KMS-11 (cell line): ENCODE data around the gene B3GNT5.
A peak's percentile ranks its signal among the peaks of the same experiment; 100 is the strongest.

Source experiments
- H2AFZ ChIP-seq: fragments of 200-600 bp; sonication (generic); 2 replicates; pipeline ENCODE4 v1.6.1; 2016; ENCODE audit warnings: antibody characterized with exemption, mixed run types, low read depth
- H3K27ac ChIP-seq: fragments of 200-600 bp; sonication (generic); 2 replicates; pipeline ENCODE4 v1.6.1; 2016; ENCODE audit warnings: mild to moderate bottlenecking, mixed run types
- H3K27me3 ChIP-seq: fragments of 200-600 bp; sonication (generic); 2 replicates; pipeline ENCODE4 v1.6.1; 2017; ENCODE audit warnings: mild to moderate bottlenecking, low read depth, mixed run types, moderate library complexity; ENCODE audit not compliant: insufficient read depth
- H3K36me3 ChIP-seq: fragments of 200-600 bp; sonication (generic); 2 replicates; pipeline ENCODE4 v1.6.1; 2017; ENCODE audit warnings: mild to moderate bottlenecking, mixed run types; ENCODE audit not compliant: insufficient read depth
- H3K4me1 ChIP-seq: fragments of 200-600 bp; sonication (generic); 2 replicates; pipeline ENCODE4 v1.6.1; 2016; ENCODE audit warnings: mild to moderate bottlenecking, low read depth, mixed run types; ENCODE audit not compliant: poor library complexity, severe bottlenecking
- H3K4me2 ChIP-seq: fragments of 200-600 bp; sonication (generic); 2 replicates; pipeline ENCODE4 v1.7.0; 2016; ENCODE audit warnings: mild to moderate bottlenecking, mixed run types
- H3K4me3 ChIP-seq: fragments of 200-600 bp; sonication (generic); IDR thresholded peaks from 2 replicates; pipeline ENCODE4 v1.6.1; 2017; ENCODE audit warnings: low read depth, low read length, mixed read lengths; ENCODE audit not compliant: insufficient read depth
- H3K79me2 ChIP-seq: fragments of 200-600 bp; sonication (generic); 2 replicates; pipeline ENCODE4 v1.6.1; 2016; ENCODE audit warnings: low read depth, mixed run types; ENCODE audit not compliant: insufficient read depth
- H3K9ac ChIP-seq: fragments of 200-600 bp; sonication (generic); 2 replicates; pipeline ENCODE4 v1.6.1; 2016; ENCODE audit warnings: mild to moderate bottlenecking, mixed run types
- H4K20me1 ChIP-seq: fragments of 200-600 bp; sonication (generic); 2 replicates; pipeline ENCODE4 v1.6.1; 2016; ENCODE audit warnings: mild to moderate bottlenecking, mixed run types; ENCODE audit not compliant: insufficient read depth
- TF ChIP-seq, protein P1 (sequence below): fragments of 200-600 bp; sonication (generic); conservative IDR thresholded peaks from 2 replicates; pipeline ENCODE4 v1.6.1; 2017; ENCODE audit warnings: low read depth, mild to moderate bottlenecking, antibody characterized with exemption, low read length, moderate library complexity, mixed read lengths

The B3GNT5 gene

DNA sequence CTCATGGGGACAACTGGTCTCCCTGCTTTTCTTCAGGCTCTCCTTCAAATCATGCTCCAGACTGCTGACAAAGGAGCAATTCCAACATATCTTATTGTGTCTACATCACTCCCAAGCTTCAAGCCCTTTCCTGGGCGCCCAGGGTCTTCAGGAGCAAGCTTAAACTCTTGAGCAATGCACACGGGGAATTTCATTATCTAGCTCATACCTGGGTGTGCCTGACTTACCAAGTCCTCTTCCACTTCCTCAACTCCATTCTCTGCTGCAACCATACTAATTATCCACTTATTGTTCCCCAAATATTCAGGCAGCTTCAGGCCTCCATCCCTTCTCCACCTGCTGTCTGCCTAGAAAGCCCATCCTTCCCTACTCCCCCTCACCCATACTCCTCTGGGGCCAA lies 50.6 kb downstream of the B3GNT5 start:
- Histone ChIP-seq H3K4me2 (no peak overlapping the region), H4K20me1 (no peaks in the 10 kb centered on the region), H3K9ac (no peak overlapping the region), H2AFZ (no peak overlapping the region), H3K4me3 (no peak overlapping the region), H3K4me1 (peaks cover 39% of the 10 kb centered on the region), H3K27ac (no peak overlapping the region), H3K27me3 (no peaks in the 10 kb centered on the region), H3K36me3 (no peaks in the 10 kb centered on the region), H3K79me2 (no peaks in the 10 kb centered on the region)
- TF ChIP-seq, protein P1, sequence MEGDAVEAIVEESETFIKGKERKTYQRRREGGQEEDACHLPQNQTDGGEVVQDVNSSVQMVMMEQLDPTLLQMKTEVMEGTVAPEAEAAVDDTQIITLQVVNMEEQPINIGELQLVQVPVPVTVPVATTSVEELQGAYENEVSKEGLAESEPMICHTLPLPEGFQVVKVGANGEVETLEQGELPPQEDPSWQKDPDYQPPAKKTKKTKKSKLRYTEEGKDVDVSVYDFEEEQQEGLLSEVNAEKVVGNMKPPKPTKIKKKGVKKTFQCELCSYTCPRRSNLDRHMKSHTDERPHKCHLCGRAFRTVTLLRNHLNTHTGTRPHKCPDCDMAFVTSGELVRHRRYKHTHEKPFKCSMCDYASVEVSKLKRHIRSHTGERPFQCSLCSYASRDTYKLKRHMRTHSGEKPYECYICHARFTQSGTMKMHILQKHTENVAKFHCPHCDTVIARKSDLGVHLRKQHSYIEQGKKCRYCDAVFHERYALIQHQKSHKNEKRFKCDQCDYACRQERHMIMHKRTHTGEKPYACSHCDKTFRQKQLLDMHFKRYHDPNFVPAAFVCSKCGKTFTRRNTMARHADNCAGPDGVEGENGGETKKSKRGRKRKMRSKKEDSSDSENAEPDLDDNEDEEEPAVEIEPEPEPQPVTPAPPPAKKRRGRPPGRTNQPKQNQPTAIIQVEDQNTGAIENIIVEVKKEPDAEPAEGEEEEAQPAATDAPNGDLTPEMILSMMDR = no peak

DNA sequence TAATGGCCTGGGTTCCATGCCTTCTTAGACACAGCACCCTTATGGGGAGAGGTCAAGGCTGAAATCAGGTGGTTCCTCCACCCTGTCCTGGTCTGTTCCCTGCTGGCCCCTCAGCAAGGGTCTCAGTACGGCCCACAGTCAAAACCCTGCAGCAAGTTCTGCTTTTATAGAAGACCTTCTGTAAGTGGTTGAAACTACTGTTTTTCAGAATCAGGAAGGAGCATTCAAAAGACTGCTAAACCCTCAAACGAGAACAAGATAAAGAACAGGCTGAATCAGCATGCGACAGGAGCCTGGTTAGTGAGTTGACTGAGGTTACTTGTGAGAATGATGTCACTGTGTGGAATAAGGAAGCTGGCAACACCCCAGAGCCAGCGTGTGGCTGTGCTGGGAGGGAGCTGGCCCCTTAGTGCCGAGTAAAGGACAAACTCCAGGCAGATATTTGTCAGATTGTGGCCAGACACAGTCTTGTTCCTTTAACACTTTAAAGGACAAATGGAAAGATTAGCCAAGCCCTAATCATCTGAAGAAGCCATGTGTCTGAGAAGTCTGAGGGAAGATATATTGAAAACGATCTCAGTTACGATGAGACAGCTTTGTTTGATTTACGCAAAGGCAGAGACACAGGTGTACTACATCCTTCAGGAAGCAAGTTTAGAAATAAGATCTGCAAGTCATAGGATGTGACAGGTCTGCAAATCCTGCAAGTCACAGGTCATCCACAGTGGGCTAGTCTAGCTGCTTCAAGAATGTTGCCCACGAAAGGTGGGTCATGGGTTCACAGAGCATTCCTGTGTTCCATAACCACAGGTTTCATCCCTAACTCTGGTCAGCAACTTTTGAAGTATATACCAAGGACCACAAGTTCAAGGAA lies 54.0 kb downstream of the B3GNT5 start:
- TF ChIP-seq, protein P1 = no peak
- Histone ChIP-seq H3K4me1 (peaks cover 55% of the 10 kb centered on the region), H3K27ac (peak overlapping the region; percentile 90), H3K36me3 (no peaks in the 10 kb centered on the region), H3K4me3 (peak overlapping the region; percentile 84), H3K9ac (peak overlapping the region; percentile 77), H2AFZ (peak overlapping the region; percentile 87), H3K27me3 (no peaks in the 10 kb centered on the region), H3K79me2 (no peaks in the 10 kb centered on the region), H3K4me2 (peak overlapping the region; percentile 82), H4K20me1 (no peaks in the 10 kb centered on the region)

DNA sequence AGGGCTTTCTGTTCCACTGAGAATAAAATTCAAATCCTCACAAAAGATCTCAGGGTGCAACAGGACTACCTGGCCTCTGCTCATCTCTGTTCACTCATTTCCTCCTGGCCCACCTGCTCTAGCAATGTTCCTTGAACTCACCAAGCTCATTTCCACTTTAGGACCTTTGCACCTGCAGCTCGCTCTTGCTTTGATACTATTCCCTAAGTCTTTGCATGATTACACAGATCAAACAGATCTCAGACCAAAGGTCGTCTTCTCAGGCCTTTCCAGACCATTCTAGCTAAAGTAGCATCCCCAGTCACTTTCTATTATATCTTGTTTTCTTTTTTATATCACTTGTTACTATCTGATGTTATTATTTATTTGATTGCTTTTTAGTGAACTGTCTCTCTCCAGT lies 54.7 kb downstream of the B3GNT5 start:
- Histone ChIP-seq H3K4me2 (peak overlapping the region; percentile 82), H3K4me1 (peaks cover 55% of the 10 kb centered on the region), H3K27ac (peak overlapping the region; percentile 90; the same call in 1 of the 2 replicates), H3K9ac (peak overlapping the region; percentile 77; the same call in 1 of the 2 replicates), H3K27me3 (no peaks in the 10 kb centered on the region), H3K36me3 (no peaks in the 10 kb centered on the region), H2AFZ (peak overlapping the region; percentile 87; the same call in 1 of the 2 replicates), H3K4me3 (no peak overlapping the region), H3K79me2 (no peaks in the 10 kb centered on the region), H4K20me1 (no peaks in the 10 kb centered on the region)
- TF ChIP-seq, protein P1 = no peak

DNA sequence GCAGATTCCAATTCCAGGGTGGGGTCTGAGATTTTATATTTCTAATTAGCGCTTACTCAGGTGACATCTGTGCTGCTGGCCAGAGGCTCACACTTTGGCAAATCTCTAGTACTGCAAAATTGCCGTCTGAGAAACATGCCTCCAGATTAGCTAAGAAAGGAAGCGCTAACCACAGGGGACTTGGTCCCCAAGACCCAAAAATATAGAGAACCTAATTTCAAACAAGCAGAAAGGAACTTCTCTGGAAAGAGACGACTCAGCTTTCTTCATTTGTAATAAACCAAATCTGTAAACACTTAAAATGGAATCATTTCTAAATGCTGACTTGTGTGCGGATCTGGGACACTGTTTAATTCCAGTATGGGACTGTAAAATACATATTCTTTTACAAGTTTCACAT lies 55.7 kb downstream of the B3GNT5 start:
- Histone ChIP-seq H3K27me3 (no peaks in the 10 kb centered on the region), H3K9ac (no peak overlapping the region), H3K4me1 (peaks cover 55% of the 10 kb centered on the region), H3K27ac (no peak overlapping the region), H3K79me2 (no peaks in the 10 kb centered on the region), H4K20me1 (no peaks in the 10 kb centered on the region), H3K4me3 (no peak overlapping the region), H3K36me3 (no peaks in the 10 kb centered on the region), H2AFZ (no peak overlapping the region), H3K4me2 (no peak overlapping the region)
- TF ChIP-seq, protein P1 = no peak
